ENCODE measurements around the gene ZNG1B. TPM values are rescaled to one million over a fixed set of nuclear protein-coding genes. Genes with fewer than 3 reads are reported as not detected.
"Not testable (repeated sequence)": the region's sequence is repeated elsewhere in the genome, so short reads cannot be mapped to it uniquely, and the experiment has no call there.

Gene ZNG1B
- total RNA-seq, 1 experiment from 2014 or later, result 37.5 TPM

- H2AFZ ChIP-seq; H3K4me2 ChIP-seq; H3K27me3 ChIP-seq (ENCODE audit: insufficient read depth, low read depth); POLR2A ChIA-PET (ENCODE audit: unreplicated experiment); BruUV-seq (replicated peaks); H3K4me1 ChIP-seq (replicated peaks; ENCODE audit: insufficient read depth); H3K79me2 ChIP-seq (ENCODE audit: low read depth); H3F3A ChIP-seq (ENCODE audit: insufficient read depth, low read depth); H3K9me3 ChIP-seq (ENCODE audit: insufficient read depth, low read depth); H3K4me3 ChIP-seq; H3K36me3 ChIP-seq (ENCODE audit: low read depth); CTCF ChIA-PET; intact Hi-C loops (cut with micrococcal nuclease; ENCODE audit: unreplicated experiment); H3K27ac ChIP-seq; DNase-seq; H3K9me2 ChIP-seq (ENCODE audit: insufficient read depth); H4K20me1 ChIP-seq (ENCODE audit: insufficient read depth): not testable (repeated sequence)
Measured at GRCh38 chr2:113515457-113515856, 78.0 kb downstream of the ZNG1B start.

GRCh38 chr2:113515995-113516394 is 78.5 kb downstream of the ZNG1B start:
- H3F3A ChIP-seq (ENCODE audit: insufficient read depth, low read depth); intact Hi-C loops (cut with micrococcal nuclease; ENCODE audit: unreplicated experiment); H4K20me1 ChIP-seq (ENCODE audit: insufficient read depth); H3K27me3 ChIP-seq (ENCODE audit: insufficient read depth, low read depth); H3K79me2 ChIP-seq (ENCODE audit: low read depth); CTCF ChIA-PET; POLR2A ChIA-PET (ENCODE audit: unreplicated experiment); H3K36me3 ChIP-seq (ENCODE audit: low read depth); H3K4me2 ChIP-seq; H3K9me3 ChIP-seq (ENCODE audit: insufficient read depth, low read depth); H3K4me3 ChIP-seq; H3K27ac ChIP-seq; H3K4me1 ChIP-seq (replicated peaks; ENCODE audit: insufficient read depth); H3K9me2 ChIP-seq (ENCODE audit: insufficient read depth); H2AFZ ChIP-seq; BruUV-seq (replicated peaks); DNase-seq: not testable (repeated sequence)

GRCh38 chr2:113517025-113517424 is 79.5 kb downstream of the ZNG1B start:
- DNase-seq; intact Hi-C loops (cut with micrococcal nuclease; ENCODE audit: unreplicated experiment); H3K4me2 ChIP-seq; H3K9me3 ChIP-seq (ENCODE audit: insufficient read depth, low read depth); H3K9me2 ChIP-seq (ENCODE audit: insufficient read depth); CTCF ChIA-PET; H3K4me3 ChIP-seq; H3F3A ChIP-seq (ENCODE audit: insufficient read depth, low read depth); H3K79me2 ChIP-seq (ENCODE audit: low read depth); H3K36me3 ChIP-seq (ENCODE audit: low read depth); POLR2A ChIA-PET (ENCODE audit: unreplicated experiment); H4K20me1 ChIP-seq (ENCODE audit: insufficient read depth); H3K27ac ChIP-seq; BruUV-seq (replicated peaks); H3K4me1 ChIP-seq (replicated peaks; ENCODE audit: insufficient read depth); H2AFZ ChIP-seq; H3K27me3 ChIP-seq (ENCODE audit: insufficient read depth, low read depth): not testable (repeated sequence)

- H3K4me1 ChIP-seq (replicated peaks; ENCODE audit: insufficient read depth); H3K4me2 ChIP-seq; intact Hi-C loops (cut with micrococcal nuclease; ENCODE audit: unreplicated experiment); H3K4me3 ChIP-seq; CTCF ChIA-PET; H4K20me1 ChIP-seq (ENCODE audit: insufficient read depth); H2AFZ ChIP-seq; DNase-seq; BruUV-seq (replicated peaks); H3K36me3 ChIP-seq (ENCODE audit: low read depth); H3K9me2 ChIP-seq (ENCODE audit: insufficient read depth); POLR2A ChIA-PET (ENCODE audit: unreplicated experiment); H3K79me2 ChIP-seq (ENCODE audit: low read depth); H3F3A ChIP-seq (ENCODE audit: insufficient read depth, low read depth); H3K27me3 ChIP-seq (ENCODE audit: insufficient read depth, low read depth); H3K9me3 ChIP-seq (ENCODE audit: insufficient read depth, low read depth); H3K27ac ChIP-seq: not testable (repeated sequence)
Measured at GRCh38 chr2:113520837-113521236, 83.3 kb downstream of the ZNG1B start.

- H3K9me2 ChIP-seq (ENCODE audit: insufficient read depth); H3K4me3 ChIP-seq; H3K36me3 ChIP-seq (ENCODE audit: low read depth); DNase-seq; H4K20me1 ChIP-seq (ENCODE audit: insufficient read depth); H3K27me3 ChIP-seq (ENCODE audit: insufficient read depth, low read depth); H3F3A ChIP-seq (ENCODE audit: insufficient read depth, low read depth); intact Hi-C loops (cut with micrococcal nuclease; ENCODE audit: unreplicated experiment); H3K9me3 ChIP-seq (ENCODE audit: insufficient read depth, low read depth); H3K27ac ChIP-seq; POLR2A ChIA-PET (ENCODE audit: unreplicated experiment); H3K79me2 ChIP-seq (ENCODE audit: low read depth); H3K4me1 ChIP-seq (replicated peaks; ENCODE audit: insufficient read depth); H3K4me2 ChIP-seq; CTCF ChIA-PET; BruUV-seq (replicated peaks); H2AFZ ChIP-seq: not testable (repeated sequence)
Measured at GRCh38 chr2:113521492-113521891, 84.0 kb downstream of the ZNG1B start.

- CTCF ChIA-PET; H3K79me2 ChIP-seq (ENCODE audit: low read depth); H3K36me3 ChIP-seq (ENCODE audit: low read depth); DNase-seq; intact Hi-C loops (cut with micrococcal nuclease; ENCODE audit: unreplicated experiment); H3K9me3 ChIP-seq (ENCODE audit: insufficient read depth, low read depth); H3K9me2 ChIP-seq (ENCODE audit: insufficient read depth); H4K20me1 ChIP-seq (ENCODE audit: insufficient read depth); H3K4me3 ChIP-seq; H3K4me1 ChIP-seq (replicated peaks; ENCODE audit: insufficient read depth); POLR2A ChIA-PET (ENCODE audit: unreplicated experiment); H3K27me3 ChIP-seq (ENCODE audit: insufficient read depth, low read depth); H3K4me2 ChIP-seq; H3F3A ChIP-seq (ENCODE audit: insufficient read depth, low read depth); H3K27ac ChIP-seq; H2AFZ ChIP-seq; BruUV-seq (replicated peaks): not testable (repeated sequence)
Measured at GRCh38 chr2:113524986-113525385, 87.5 kb downstream of the ZNG1B start.
